Stimulated activated naive CD8-positive, alpha-beta T cell treated with anti-CD3 and anti-CD28 coated beads, Interleukin-15, Interleukin-2, amounts not matched to agents 100 ng/mL and 50 ng/mL, for 24 hours (primary cell): ENCODE results near the gene RAI1.

ENCODE experiments used
- H3K27ac Mint-ChIP-seq: one replicate; pipeline ENCODE4 v1.8.0; 2021; ENCODE audit warnings: mild to moderate bottlenecking, mixed read lengths
- H3K27me3 Mint-ChIP-seq: one replicate; pipeline ENCODE4 v1.8.0; 2021; ENCODE audit warnings: mixed read lengths
- H3K36me3 Mint-ChIP-seq: one replicate; pipeline ENCODE4 v1.8.0; 2021; ENCODE audit warnings: low read depth, mixed read lengths
- H3K4me1 Mint-ChIP-seq: one replicate; pipeline ENCODE4 v1.8.0; 2021; ENCODE audit warnings: low read depth, mixed read lengths
- H3K4me3 Mint-ChIP-seq: one replicate; pipeline ENCODE4 v1.8.0; 2021; ENCODE audit warnings: mild to moderate bottlenecking, mixed read lengths
- H3K9me3 Mint-ChIP-seq: one replicate; pipeline ENCODE4 v1.8.0; 2021; ENCODE audit warnings: mixed read lengths

The RAI1 gene

DNA sequence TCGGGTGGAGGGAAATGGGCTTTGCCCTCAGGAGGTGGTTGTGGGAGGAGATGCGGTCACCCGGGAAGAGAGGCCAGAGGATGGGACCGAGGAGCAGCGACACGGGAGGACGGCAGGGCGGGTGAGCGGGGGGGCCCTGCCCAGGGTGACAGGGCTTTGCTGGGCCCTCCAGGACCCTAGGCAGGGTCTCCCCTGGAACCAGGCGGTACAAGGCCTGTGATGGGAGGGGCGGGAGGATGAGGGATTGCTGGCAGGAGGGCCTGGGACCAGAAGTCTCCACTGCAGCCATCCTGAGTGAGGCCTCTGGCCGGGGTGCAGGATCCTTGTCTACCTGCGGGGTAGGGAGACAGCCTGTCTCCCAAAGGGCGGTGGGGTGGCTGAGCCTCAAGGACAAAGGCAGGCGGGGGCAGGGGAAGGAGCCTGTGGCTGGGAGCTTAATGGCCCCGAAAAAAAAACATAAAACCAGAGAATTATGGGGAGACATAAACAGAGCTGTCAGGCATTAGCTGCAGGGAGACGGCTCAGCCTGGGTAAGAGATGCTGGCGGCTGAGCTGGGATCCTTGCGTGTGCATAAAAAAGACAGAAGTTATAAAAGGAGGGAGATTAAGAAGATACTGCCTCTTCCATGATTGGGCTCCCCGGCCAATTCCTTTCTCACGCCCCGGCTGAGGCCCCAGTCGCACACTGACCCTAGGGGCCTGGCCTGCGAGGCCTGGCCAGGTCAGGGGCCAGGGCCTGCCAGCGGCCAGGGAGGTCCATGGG is 88.8 kb downstream of the RAI1 start:
- H3K27me3 Mint-ChIP-seq: no peaks in the 10 kb centered on the region
- H3K9me3 Mint-ChIP-seq: no peaks in the 10 kb centered on the region
- H3K4me3 Mint-ChIP-seq: no peak overlapping the region

GRCh38 chr17:17770632-17771044 is 89.4 kb downstream of the RAI1 start:
- Mint-ChIP-seq H3K9me3 (no peaks in the 10 kb centered on the region), H3K27ac (no peak overlapping the region), H3K4me3 (no peak overlapping the region), H3K4me1 (peaks cover 27% of the 10 kb centered on the region), H3K36me3 (no peaks in the 10 kb centered on the region), H3K27me3 (no peaks in the 10 kb centered on the region)

More for the DNA sequence above, 88.8 kb downstream of the RAI1 start:
- H3K36me3 Mint-ChIP-seq: no peaks in the 10 kb centered on the region
- H3K27ac Mint-ChIP-seq: no peak overlapping the region
- H3K4me1 Mint-ChIP-seq: peaks cover 33% of the 10 kb centered on the region

GRCh38 chr17:17771498-17772201 is 90.4 kb downstream of the RAI1 start:
- Mint-ChIP-seq H3K4me3 (no peak overlapping the region), H3K9me3 (no peaks in the 10 kb centered on the region), H3K4me1 (peaks cover 17% of the 10 kb centered on the region), H3K27me3 (no peaks in the 10 kb centered on the region), H3K36me3 (no peaks in the 10 kb centered on the region), H3K27ac (no peak overlapping the region)

GRCh38 chr17:17772231-17772630 is 91.0 kb downstream of the RAI1 start:
- H3K9me3 Mint-ChIP-seq: no peaks in the 10 kb centered on the region
- H3K36me3 Mint-ChIP-seq: no peaks in the 10 kb centered on the region
- peaks cover 14% of the 10 kb centered on the region for H3K4me1 Mint-ChIP-seq
- H3K27ac Mint-ChIP-seq: no peak overlapping the region
- H3K4me3 Mint-ChIP-seq: no peak overlapping the region
- H3K27me3 Mint-ChIP-seq: no peaks in the 10 kb centered on the region

- Mint-ChIP-seq H3K27me3 (no peaks in the 10 kb centered on the region), H3K4me1 (peaks cover 14% of the 10 kb centered on the region), H3K27ac (peak overlapping the region; percentile 68)
Observed at GRCh38 chr17:17774009-17774881, 93.0 kb downstream of the RAI1 start.

GRCh38 chr17:17776889-17777288 is 95.6 kb downstream of the RAI1 start:
- Mint-ChIP-seq H3K27ac (no peak overlapping the region), H3K4me1 (peaks cover 20% of the 10 kb centered on the region), H3K27me3 (peaks cover 4% of the 10 kb centered on the region), H3K4me3 (no peak overlapping the region), H3K9me3 (no peaks in the 10 kb centered on the region), H3K36me3 (no peaks in the 10 kb centered on the region)

More at GRCh38 chr17:17774009-17774881, 93.0 kb downstream of the RAI1 start:
- Mint-ChIP-seq H3K4me3 (no peak overlapping the region), H3K36me3 (no peaks in the 10 kb centered on the region), H3K9me3 (no peaks in the 10 kb centered on the region)

DNA sequence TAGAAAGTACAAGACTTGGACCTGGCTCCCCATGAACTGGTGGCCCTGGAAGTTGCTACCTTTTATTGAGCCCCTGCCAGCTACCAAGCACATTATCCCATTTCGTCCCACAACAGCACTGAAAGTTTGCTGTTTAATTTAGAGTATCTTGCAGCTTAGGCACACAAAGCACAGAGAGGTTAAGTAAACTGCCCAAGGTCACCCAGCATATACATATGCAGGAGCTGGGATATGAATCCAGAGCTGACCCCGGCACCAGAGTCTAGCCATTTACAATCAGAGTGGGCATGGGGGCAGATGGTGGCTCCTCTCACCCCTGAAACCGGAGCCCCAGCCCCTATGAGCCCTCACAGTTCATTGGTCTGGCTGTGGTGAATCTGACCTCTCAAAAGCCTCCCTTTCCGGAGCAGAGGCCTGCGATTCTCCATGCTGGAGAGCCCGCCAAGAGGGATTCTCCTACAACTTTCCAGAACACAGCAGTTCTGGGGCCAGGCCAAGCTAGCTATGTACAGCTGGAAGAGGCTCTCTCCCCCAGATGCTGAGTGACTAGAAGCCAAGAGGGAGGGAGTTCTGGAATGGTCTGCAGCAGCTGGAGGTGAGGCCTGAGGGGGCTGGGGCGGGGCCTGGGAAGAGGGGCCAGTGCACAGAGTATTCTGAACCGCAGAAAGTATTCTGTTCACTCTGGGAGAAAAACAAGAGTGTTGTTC is 97.2 kb downstream of the RAI1 start:
- no peak overlapping the region for H3K4me3 Mint-ChIP-seq
- H3K36me3 Mint-ChIP-seq: no peaks in the 10 kb centered on the region
- H3K9me3 Mint-ChIP-seq: no peaks in the 10 kb centered on the region
- no peak overlapping the region for H3K27ac Mint-ChIP-seq
- peaks cover 4% of the 10 kb centered on the region for H3K27me3 Mint-ChIP-seq
- H3K4me1 Mint-ChIP-seq: peaks cover 11% of the 10 kb centered on the region

DNA sequence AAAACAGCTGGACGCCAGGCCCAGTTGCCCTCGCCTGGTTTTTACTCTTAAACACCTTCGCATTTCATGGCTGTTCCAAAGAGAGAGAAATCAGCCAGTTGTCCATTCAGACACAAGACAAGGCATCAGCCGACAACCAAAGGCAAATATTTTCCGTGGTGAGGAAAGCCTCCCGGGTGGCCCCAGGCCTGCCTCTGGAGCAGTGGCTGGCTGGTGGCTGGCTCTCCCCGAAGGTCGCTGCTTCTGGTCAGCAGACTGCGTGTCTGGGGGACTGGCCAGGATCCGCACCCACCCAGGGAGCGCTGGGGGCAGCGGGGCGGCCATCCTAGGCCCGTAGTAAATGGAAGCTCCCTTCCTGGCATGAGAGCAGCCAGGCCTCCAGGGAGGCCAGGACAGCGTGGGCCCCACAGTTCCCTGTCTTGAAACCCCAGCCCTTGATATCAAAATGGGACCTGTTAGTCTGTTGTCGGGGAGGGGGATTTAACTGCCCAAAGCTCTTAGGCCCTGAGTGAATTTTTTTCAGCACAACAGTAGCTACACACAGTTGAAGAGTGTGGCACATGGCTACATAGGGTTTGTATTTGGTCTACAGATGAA is 97.9 kb downstream of the RAI1 start:
- Mint-ChIP-seq H3K4me1 (peaks cover 11% of the 10 kb centered on the region), H3K9me3 (no peaks in the 10 kb centered on the region), H3K4me3 (no peak overlapping the region), H3K36me3 (no peaks in the 10 kb centered on the region), H3K27me3 (peaks cover 4% of the 10 kb centered on the region), H3K27ac (no peak overlapping the region)

- no peak overlapping the region for H3K4me3 Mint-ChIP-seq
- no peaks in the 10 kb centered on the region for H3K9me3 Mint-ChIP-seq
- no peaks in the 10 kb centered on the region for H3K36me3 Mint-ChIP-seq
- H3K27ac Mint-ChIP-seq: no peak overlapping the region
- peaks cover 26% of the 10 kb centered on the region for H3K4me1 Mint-ChIP-seq
- H3K27me3 Mint-ChIP-seq: peaks cover 4% of the 10 kb centered on the region
Observed at GRCh38 chr17:17780922-17781590, 99.8 kb downstream of the RAI1 start.

GRCh38 chr17:17781591-17782496 is 100.6 kb downstream of the RAI1 start:
- H3K36me3 Mint-ChIP-seq: no peaks in the 10 kb centered on the region
- peaks cover 26% of the 10 kb centered on the region for H3K4me1 Mint-ChIP-seq
- H3K9me3 Mint-ChIP-seq: no peaks in the 10 kb centered on the region
- peaks cover 4% of the 10 kb centered on the region for H3K27me3 Mint-ChIP-seq
- peak overlapping the region; percentile 55 for H3K4me3 Mint-ChIP-seq
- H3K27ac Mint-ChIP-seq: no peak overlapping the region

DNA sequence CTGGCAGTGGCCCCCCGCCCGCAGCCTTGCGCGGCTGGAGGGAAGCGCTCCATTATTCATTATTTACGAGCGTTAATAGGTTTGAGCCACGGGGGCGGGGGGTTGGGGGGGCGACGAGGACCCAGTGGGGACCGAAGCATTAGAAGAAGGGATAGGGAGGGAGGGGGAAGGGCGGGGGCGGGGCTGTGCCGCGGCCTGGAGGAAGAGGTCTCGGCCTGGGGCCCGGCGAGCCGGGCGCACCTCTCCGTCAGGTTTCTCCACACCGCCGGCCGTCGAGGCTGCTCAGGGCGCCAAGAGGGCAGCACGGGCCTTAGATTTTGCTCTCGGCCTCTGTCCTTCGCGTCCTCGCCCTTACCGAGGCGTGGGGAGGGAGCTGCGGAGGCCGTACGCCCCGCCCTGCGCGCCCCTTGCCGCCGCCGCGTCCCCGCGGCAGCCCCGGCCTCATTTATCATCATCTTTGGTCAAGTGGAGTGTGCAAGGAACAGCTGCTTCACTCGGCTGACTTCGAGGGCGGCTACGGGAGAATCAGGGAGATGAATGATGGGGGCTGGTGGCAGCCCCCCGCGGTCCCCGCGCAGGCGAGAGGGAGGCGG is 101.4 kb downstream of the RAI1 start:
- Mint-ChIP-seq H3K36me3 (no peaks in the 10 kb centered on the region), H3K9me3 (no peaks in the 10 kb centered on the region), H3K27me3 (peaks cover 4% of the 10 kb centered on the region), H3K27ac (no peak overlapping the region), H3K4me1 (peaks cover 26% of the 10 kb centered on the region), H3K4me3 (peak overlapping the region; percentile 60)

GRCh38 chr17:17783116-17783824 is 102.0 kb downstream of the RAI1 start:
- Mint-ChIP-seq H3K9me3 (no peaks in the 10 kb centered on the region), H3K4me3 (peak overlapping the region; percentile 68), H3K27ac (no peak overlapping the region), H3K36me3 (no peaks in the 10 kb centered on the region), H3K27me3 (peaks cover 4% of the 10 kb centered on the region), H3K4me1 (peaks cover 26% of the 10 kb centered on the region)
